ENCODE data around the gene PF4V1. TPM values are rescaled to one million over a fixed set of nuclear protein-coding genes. Genes with fewer than 3 reads are reported as not detected.

The PF4V1 gene
- total and polyA plus RNA-seq, 10 donors: 0.67 to 12.3 (median 2.3) TPM

- intact Hi-C loops (cut with DNase I; ENCODE audit: low total_unique reads): no loop called here
- 31 to 58% (median 56%) methylated on average over 2 of the region's 2 CpGs for WGBS, 5 donors
- Histone ChIP-seq H3K4me1 (peaks cover 0 to 37% (median 0%) of the 10 kb centered on the region in 6 donors), H3K4me3 (peak overlapping the region in 1 of 8 donors; percentile 70), H3K36me3 (no peaks in the 10 kb centered on the region), H3K27ac (peak overlapping the region in 7 of 8 donors; percentile 67 to 96 (median 84)), H3K27me3 (replicated peaks in 1 of 7) (peaks cover 0 to 11% (median 3%) of the 10 kb centered on the region in 7 donors), H3K9me3 (no peaks in the 10 kb centered on the region)
- no peak for TF ChIP-seq POLR2A (IDR thresholded peaks at IDR 0.05)
- no peak for TF ChIP-seq CTCF (IDR thresholded peaks at IDR 0.05 in 8 of 11, conservative IDR thresholded peaks at IDR 0.05 in 3 of 11)
- no peak for TF ChIP-seq POLR2AphosphoS5 (IDR thresholded peaks at IDR 0.05)
- no peak for DNase-seq
These were observed 21.3 kb downstream of the PF4V1 start for GRCh38 chr4:73874386-73874785.

GRCh38 chr4:73875401-73875800 lies 22.3 kb downstream of the PF4V1 start:
- intact Hi-C loops (cut with DNase I; ENCODE audit: low total_unique reads): no loop called here
- TF ChIP-seq POLR2AphosphoS5 (IDR thresholded peaks at IDR 0.05) (no peak), CTCF (IDR thresholded peaks at IDR 0.05 in 8 of 11, conservative IDR thresholded peaks at IDR 0.05 in 3 of 11) (no peak), POLR2A (IDR thresholded peaks at IDR 0.05) (no peak)
- WGBS, 5 donors: 84 to 90% (median 85%) methylated on average over 1 of the region's 1 CpG
- Histone ChIP-seq H3K4me1 (peaks cover 0 to 29% (median 0%) of the 10 kb centered on the region in 6 donors), H3K27me3 (replicated peaks in 1 of 7) (peaks cover 0 to under 1% (median 0%) of the 10 kb centered on the region in 7 donors), H3K9me3 (no peaks in the 10 kb centered on the region), H3K4me3 (peak overlapping the region in 1 of 8 donors; percentile 70), H3K36me3 (no peaks in the 10 kb centered on the region), H3K27ac (peak overlapping the region in 6 of 8 donors; percentile 67 to 96 (median 86))
- no peak for DNase-seq

GRCh38 chr4:73883306-73883705 lies 30.2 kb downstream of the PF4V1 start:
- intact Hi-C loops (cut with DNase I; ENCODE audit: low total_unique reads): no loop called here
- no peak overlapping the region for H3K4me3 ChIP-seq
- TF ChIP-seq CTCF (IDR thresholded peaks at IDR 0.05 in 8 of 11, conservative IDR thresholded peaks at IDR 0.05 in 3 of 11) (no peak), POLR2AphosphoS5 (IDR thresholded peaks at IDR 0.05) (no peak), POLR2A (IDR thresholded peaks at IDR 0.05) (no peak)
- no peak for DNase-seq
- H3K9me3 ChIP-seq: no peaks in the 10 kb centered on the region
- H3K27me3 ChIP-seq (replicated peaks in 1 of 7): no peaks in the 10 kb centered on the region
- H3K27ac ChIP-seq: peak overlapping the region in 3 of 8 donors; percentile 14 to 49 (median 36)
- H3K36me3 ChIP-seq: no peaks in the 10 kb centered on the region
- no peaks in the 10 kb centered on the region for H3K4me1 ChIP-seq
- 28 to 43% (median 35%) methylated on average over 1 of the region's 1 CpG for WGBS, 5 donors

- Histone ChIP-seq H3K4me1 (no peaks in the 10 kb centered on the region), H3K9me3 (no peaks in the 10 kb centered on the region), H3K27me3 (replicated peaks in 1 of 7) (no peaks in the 10 kb centered on the region), H3K4me3 (no peak overlapping the region), H3K27ac (peak overlapping the region in 4 of 8 donors; percentile 28 to 49 (median 36)), H3K36me3 (no peaks in the 10 kb centered on the region)
- DNase-seq: no peak
- no peak for TF ChIP-seq CTCF (IDR thresholded peaks at IDR 0.05 in 8 of 11, conservative IDR thresholded peaks at IDR 0.05 in 3 of 11)
- no peak for TF ChIP-seq POLR2AphosphoS5 (IDR thresholded peaks at IDR 0.05)
- no peak for TF ChIP-seq POLR2A (IDR thresholded peaks at IDR 0.05)
- WGBS, 5 donors: 67 to 82% (median 79%) methylated on average over 4 of the region's 4 CpGs
- intact Hi-C loops (cut with DNase I; ENCODE audit: low total_unique reads): no loop called here
These were observed 32.6 kb downstream of the PF4V1 start for GRCh38 chr4:73885574-73886267.
